Inflammatory macrophage treated with lipopolysaccharide for 1 hour (primary cell): ENCODE results near the gene CDADC1.
"Not testable (repeated sequence)": the region's sequence is repeated elsewhere in the genome, so short reads cannot be mapped to it uniquely, and the experiment has no call there.

Experiments used
- DNase-seq, 2 donors: peaks; one replicate each; pipeline ENCODE4 v3.0.0-alpha.2; 2020 to 2022

Gene CDADC1

DNA sequence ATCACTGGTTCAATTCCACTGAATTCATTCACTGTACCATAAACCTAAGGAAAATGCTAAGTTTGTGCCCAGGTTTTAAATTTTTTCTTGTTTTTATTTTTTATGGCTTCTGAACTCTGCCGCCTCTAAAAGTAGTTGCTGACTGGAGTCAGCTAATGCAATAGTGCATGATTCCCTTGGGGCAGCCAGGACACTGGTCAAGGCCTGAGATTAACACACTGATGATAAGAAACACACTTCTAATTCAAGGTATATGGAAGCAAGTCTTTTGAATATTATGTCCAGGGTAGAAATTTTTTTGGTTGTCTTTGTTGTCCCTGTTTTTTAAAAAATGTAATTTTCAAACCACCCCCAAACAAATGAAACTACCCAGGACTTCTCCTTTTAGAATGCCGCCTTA, 72.2 kb downstream of the CDADC1 start:
- DNase-seq, result no peak

DNA sequence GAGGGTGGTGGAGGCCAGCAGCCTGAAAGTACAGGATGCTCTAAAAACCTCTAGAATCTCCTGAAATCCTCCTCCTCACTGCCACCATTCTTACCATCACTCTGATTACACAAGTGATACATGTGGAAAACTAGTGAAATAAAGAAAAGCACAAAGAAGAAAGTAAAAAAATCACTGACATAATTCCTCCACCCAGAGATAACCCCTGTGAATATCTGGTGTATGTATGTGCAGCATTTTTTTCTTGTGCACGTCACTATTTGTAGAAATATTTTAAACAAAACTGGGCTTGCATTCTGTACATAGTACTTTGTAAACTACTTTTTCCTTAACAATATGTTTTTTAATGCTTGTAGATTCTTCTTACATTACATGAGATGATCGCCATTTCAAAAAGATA, 73.2 kb downstream of the CDADC1 start:
- DNase-seq, result no peak

DNA sequence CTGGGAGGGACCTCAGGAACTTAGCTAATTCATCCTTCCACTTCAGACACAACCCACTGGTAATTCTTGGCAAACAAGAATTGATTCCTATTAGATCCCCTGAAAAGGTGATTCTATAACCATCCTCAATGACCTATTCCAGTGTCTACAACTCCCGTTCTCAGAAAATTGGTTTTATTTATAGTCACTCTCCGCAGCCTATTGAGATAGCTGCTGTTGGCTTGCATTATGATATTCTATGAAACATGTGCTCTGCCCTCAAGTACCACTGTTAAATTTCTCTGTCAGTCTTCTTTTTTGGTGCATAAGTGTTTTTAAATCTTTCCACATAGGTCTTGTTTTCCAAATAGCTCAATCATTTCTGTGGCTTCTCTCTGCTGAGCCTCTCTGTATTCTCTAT, 75.0 kb downstream of the CDADC1 start:
- no peak for DNase-seq

DNA sequence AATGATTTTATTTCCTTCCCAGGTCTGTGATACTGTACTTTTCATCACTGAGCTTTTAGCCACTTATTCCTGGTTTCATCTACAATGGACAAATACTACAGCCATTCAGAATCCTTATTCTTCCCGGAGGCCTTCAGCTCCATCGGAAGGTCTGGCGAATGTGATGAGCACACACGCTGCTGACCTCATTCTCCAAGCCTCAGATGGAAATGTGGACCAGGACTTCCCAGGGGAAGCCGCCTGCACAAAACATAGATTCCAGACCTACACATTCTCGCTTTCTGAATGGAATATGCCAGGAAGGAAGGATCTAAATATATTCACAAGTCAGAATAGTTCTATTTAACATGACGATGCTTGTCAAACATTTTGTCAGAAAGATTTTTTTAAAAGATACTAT, 75.6 kb downstream of the CDADC1 start:
- DNase-seq, result no peak

DNA sequence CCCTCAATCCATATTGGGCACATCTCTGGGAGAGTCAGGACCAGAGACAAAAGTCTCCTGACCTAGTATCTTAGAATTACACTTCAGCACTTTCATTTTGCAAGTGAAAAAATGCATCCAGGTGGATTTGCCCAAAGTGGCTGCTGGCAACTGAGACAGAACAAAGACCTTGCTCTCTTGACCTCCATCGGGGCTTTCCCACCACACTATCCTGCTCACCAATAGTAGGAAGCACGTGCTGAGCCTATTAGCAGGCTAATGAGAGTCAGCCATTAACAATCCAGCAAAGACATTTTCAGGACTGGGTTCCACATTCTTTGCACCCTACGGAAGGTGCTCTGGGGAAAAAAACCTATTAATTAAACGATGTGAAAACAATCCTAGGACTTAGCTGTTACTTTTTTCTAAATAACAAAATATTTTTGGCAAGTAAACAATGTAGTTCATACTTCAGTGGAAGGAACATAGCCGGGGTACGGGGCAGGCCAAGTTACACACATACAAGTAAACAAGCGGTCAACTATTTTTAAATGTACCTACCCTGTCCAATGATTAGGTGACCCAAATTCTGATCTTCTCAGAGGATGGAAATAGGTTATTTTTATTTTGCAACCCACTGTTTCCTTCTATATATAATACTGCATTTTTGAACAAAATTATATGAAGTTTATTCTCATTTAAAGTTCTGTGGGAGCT, 78.6 kb downstream of the CDADC1 start:
- DNase-seq, result no peak

DNA sequence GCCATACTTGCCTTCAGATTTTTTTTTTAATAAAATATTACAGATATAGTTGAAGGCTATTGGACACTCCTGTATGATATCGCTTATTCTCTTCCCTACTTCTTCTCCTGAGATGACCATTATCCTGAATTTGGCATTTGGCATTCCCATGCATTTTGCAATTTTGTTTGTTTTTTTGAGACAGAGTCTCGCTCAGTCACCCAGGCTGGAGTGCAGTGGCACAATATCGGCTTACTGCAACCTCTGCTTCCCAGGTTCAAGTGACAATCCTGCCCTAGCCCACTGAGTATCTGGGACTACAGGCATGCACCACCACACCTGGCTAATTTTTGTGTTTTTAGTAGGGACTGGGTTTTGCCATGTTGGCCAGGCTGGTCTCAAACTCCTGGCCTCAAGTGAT, 79.4 kb downstream of the CDADC1 start:
- DNase-seq, result not testable (repeated sequence)

DNA sequence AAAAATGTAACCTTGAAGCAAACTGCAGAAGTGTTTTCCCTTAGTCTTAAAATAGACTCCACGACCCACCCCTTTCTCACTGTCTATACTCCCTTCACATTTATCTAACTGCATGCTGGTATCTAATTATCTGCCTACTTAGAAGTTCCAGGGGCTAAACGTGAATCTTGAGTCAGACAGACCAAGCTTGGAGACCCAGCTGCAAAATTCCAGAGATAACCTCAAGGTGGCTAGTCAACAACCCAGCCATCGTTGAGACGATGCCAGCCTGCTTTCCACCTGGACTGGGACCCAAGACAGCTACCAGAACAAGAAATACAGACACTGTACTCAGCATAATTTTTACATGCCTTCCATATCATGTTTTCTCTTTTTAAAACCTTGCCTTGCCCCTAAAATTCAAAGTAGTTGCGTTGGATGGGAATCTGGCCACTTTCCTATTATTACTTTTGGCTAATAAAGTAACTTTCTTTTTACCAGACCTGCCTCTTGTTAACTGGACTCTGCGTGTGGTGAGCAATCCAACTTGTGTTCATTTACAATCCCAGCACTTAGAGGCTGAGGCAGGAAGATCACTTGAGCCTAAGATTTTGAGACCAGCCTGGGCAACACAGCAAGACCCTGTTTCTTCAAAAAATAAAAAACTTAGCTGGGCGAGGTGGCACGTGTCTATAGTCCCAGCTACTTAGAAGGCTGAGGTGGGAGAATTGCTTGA, 82.3 kb downstream of the CDADC1 start:
- DNase-seq, result no peak

DNA sequence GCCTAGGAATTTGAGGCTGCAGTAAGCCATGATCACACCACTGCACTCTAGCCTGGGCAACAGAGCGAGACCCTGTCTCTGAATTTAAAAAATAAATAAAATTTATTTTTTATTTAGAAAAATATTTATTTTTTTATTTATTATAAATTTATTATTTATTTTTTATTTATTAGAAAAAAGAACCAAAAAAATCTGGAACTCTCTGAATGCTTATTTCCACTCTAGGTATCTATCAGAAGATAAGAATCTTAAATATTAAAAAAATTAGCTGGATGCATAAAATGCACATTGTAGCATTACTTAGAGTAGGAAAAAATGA, 82.8 kb downstream of the CDADC1 start:
- no peak for DNase-seq

DNA sequence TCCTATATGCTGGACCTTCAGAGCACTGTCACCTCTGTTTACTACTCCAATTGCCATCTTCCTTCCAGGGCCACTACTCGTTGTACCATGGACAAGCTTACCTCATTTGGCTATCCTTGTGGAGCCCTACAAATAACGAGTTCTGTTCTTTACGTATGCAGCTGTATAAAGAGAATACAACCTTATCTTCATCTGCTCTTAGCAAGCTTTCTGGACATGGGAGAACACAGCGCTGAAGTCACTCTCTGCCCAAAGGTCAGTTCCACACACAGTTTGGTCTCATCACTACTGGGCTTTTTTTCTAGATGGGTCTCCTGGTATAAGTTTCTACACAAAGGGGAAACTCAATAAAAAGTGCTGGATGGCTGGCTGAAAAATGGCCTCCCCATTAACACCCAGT, 88.9 kb downstream of the CDADC1 start:
- DNase-seq, result no peak

DNA sequence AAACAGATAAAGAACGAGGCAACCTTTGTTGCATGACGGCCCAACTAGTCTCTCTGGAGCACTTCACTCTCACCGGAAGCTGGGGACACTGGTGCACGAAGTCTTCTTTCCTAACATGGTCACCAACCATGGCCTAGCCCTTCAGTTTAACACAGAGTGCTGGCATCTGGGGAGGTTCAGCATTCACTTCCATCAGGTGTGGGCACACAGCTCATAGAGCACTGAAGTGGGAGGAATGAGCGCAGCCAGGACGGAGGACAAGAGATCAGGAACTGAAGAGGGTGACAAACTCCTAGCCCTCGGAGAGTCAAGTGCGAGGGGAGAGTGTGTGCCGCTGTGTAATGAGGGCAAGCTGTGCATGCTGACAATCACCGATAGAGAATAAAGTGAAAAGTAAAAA, 92.4 kb downstream of the CDADC1 start:
- DNase-seq, result no peak

DNA sequence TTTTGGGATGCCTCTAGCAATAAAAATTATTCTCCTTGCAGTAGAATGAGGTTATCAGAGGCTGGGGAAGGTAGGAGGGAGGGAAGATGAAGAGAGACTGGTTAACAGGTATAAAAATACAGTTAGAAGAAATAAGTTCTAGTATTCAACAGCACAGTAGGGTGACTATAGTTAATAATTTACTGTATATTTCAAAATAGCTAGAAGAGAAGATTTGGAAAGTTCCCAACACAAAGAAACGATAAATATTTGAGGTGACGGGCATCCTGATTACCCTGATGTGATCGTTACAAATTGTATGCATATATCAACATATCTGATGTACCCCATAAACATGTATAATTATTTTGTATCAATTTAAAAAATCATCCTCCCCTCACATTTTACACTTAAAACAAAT, 93.8 kb downstream of the CDADC1 start:
- DNase-seq, result no peak

DNA sequence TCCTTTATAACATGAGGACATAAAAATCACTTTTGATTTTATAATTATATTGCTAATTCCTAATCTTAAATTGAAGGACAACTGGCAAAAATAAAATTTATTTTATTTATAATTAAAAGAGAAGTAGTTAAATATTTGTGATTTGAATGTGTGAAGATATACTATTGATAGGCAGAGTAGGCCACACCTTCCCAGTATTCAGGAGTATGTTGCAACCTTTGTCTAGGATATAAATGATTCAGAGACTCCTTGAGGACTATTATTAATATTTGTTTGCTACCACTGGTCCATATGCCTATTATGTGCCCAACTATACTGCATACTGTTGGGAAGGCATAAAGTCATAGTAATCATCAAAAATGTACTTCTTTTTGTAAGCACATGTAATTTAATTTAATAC, 94.2 kb downstream of the CDADC1 start:
- no peak for DNase-seq

DNA sequence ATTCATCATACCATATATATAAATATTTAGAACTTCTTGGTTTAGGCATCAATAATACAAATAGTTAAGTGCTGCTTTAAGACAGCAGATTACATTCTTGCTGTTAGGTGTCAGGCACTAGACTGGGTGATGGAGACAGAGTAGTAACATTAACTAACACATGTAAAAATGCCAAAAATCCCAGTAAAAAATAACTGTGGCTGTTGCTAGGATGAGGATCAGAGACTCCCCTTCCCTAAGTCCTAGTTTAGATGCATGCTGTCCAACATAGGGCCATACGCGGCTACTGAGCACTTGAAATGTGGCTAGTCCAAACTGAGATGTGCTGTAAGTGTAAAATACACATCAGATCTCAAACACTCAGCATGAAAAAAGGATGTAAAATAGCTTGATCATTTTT, 94.7 kb downstream of the CDADC1 start:
- DNase-seq, result no peak
